CD4-positive, alpha-beta T cell treated with Interleukin-4 for 1 hour (primary cell): ENCODE measurements around the gene VSTM2B.

ENCODE experiments used
- DNase-seq, 2 donors: peaks; one replicate each; pipeline ENCODE4 v3.0.0-alpha.2; 2020 to 2022

The VSTM2B gene

DNA sequence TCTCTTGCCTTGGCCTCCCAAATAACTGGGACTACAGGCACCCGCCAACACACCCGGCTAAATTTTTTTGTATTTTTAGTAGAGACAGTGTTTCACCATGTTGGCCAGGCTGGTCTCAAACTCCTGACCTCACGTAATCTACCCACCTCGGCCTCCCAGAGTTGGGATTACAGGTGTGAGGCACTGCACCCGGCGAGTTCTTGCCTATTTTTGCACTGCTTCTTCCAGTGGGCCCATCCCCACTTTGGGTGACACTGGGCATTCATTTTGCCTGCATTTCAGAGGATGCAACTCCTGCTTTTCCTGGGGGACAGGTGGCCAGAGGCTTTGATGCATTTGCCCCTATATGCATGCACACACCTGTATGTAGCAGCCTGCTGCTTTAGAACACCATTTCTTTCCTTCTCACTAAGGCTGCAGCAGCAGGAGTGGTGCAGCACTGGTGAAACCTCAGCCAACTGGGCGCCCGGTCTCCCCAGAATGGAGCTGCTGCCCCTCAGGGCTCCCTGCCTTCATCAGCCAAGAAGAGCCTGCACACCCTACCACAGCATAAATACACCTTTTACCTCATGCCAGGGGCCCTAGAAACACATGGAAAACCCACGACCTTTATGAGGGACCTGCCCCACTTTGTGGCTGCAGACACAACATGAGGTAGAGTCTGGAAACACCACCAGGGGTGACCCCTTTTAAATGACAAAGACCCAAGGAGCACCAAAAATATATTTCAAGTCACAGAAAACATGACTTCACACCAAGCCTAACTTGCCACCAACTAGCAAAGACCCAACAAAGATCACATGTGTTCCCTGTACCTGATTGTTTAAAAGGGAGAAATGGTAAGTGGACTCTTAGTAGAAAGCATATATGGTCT, 43.5 kb downstream of the VSTM2B start:
- DNase-seq, result no peak

GRCh38 chr19:29571181-29571580, 45.4 kb downstream of the VSTM2B start:
- DNase-seq, result no peak

GRCh38 chr19:29573486-29573885, 47.7 kb downstream of the VSTM2B start:
- no peak for DNase-seq

GRCh38 chr19:29574510-29574909, 48.7 kb downstream of the VSTM2B start:
- no peak for DNase-seq

GRCh38 chr19:29576046-29576606, 50.3 kb downstream of the VSTM2B start:
- DNase-seq, result no peak

DNA sequence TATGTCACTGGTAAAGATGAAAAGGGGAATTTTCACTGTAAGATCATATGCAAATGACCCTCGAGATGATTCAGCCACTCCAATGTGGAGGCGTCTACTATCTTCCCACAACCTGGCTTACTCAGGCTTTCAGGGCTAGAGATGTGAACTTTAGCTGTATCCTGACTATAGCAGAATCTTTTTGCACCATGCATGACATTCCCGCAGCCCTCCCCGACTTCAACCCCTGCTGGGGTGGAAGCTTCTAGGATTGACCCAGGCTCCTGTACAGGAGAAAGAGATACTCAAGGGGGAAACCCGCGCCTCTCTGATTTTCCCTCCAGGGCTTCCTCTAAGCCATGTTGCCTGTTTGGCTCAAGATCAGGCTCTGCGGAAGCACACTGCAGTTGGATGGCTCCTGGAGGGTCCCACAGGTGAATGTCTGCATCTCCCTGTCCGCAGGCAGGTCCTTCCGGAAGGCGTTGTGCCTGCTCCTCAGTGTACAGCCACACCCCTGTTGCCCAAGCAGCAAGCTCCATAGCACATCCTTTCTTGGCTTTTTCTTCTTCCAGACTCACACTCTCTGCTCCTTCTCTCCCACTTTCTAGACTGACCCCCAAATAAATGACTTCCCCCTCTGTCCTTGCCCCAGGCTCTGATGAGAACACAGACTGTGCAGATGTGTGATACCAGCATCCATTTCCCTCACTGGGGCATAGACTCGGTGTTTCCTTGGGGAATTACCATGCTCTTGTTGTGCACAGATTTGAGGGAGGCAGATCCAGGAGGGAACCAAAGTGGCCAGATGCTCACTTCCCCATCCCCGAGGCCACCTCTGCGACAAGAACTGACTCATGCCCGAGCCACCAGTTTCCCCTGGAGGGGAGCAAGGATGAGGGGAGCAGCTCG, 51.2 kb downstream of the VSTM2B start:
- no peak for DNase-seq

DNA sequence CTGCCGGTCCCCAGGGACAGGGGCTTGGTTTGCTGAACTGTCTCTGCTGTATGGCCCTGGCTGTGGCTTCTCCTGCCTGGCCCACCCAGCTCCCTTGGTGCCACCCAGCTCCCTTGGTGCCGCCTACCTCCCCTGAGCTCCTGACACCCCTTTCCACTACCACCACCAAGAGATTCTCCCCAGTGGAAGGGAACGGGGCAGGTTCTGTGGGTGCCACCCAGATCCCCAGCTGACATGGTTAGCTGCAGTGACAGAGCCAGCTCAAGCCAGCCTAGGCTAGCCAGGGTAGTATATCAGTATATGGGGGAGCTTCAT, 51.8 kb downstream of the VSTM2B start:
- no peak for DNase-seq

GRCh38 chr19:29578349-29578748, 52.6 kb downstream of the VSTM2B start:
- DNase-seq, result no peak

- no peak for DNase-seq
These were observed 53.6 kb downstream of the VSTM2B start for GRCh38 chr19:29579308-29579910.

DNA sequence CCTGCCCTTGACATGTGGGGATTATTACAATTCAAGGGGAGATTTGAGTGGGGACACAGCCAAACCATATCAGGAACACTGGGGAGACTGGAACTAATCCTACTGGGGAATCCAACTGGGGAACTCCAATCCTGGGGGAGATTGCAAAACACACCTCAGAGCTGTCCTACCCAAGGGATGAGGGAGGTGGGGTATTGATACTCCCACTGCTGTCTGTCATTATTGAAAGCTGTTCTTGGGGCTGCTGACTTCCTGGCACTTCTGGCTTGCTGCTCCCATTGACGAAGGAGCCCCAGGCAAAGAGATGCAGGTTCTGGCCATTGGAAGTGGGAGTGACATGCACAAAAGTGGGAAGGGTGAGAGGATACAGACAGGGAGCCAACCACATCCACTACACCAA, 55.6 kb downstream of the VSTM2B start:
- no peak for DNase-seq

DNA sequence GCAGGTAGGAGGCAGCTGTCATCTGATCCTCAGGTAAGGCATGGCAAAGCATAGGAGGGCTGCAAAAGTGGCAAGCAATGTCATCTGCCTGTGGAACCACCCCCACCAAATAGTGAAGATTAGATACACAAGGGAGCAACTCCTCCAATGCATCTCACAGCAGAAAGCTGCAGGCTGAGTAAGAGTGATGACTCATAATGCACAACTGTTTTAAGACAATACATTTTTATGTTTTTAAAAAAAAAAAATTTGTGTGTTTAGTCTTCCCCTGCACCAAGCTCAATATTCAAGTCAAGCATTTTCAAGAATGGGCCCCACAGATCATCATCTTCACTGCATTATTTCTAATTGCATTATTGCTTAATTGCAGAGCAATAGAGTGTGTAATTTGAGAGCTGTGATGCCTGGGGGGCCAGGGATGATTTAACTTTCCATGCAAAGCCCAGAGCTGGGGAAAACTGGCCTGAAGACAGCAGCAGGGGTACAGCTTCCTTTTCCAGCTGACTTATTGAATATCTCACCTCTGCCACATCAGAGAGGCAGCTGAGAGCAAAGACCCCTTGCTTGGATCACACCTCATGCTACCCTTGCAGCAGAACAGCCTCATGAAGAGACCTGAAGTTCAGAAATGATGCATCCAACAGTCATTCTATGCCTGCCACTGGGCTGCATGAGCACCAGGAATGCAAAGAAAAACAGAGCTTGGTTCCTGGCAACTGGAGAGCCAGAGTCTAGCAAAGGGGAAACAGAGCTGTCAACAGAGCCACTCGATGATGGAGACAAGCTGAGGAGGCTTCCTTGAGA, 57.6 kb downstream of the VSTM2B start:
- DNase-seq, result no peak

DNA sequence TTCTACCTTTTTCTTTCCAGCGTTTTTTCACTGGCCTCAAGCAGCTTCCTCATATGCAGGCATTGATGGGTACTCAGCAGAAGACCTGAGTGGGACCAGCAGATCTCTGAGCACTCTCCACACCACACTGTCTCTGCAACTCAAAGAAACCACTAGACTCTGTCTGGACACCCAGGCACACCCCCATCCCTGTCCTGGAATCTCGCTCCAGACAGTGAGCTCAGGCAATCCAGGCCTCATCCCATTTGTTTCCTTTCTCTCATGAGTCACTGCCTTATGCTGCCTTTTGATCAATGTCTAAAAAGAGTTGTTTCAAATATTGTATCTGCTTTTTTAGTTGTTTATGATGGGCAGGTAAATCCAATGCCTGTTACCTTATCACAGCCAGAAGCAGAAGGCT, 60.6 kb downstream of the VSTM2B start:
- no peak for DNase-seq

DNA sequence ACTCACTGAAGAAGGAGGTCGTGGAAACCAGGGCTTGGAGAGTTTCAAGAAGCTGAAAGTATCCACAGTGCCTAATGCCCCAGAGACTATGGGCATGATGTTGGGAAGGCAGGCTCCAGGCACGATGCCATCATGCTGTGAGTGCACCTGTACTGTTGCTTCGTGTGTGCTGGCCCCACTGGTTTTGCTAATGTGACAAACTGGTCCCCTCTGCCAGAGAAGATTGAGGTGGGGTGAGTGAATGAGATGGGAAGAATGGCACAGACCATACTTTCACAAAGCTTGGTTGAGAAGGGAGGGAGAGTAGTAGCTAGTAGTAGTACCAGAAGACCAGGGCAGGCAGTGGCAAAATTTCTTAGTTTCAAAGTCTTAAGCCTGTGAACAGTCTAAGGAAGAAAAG, 61.3 kb downstream of the VSTM2B start:
- no peak for DNase-seq

GRCh38 chr19:29587518-29587986, 61.8 kb downstream of the VSTM2B start:
- peak; percentile 44 to 59 for DNase-seq

- no peak for DNase-seq
These were observed 62.3 kb downstream of the VSTM2B start for GRCh38 chr19:29588095-29588494.

- no peak for DNase-seq
These were observed 64.5 kb downstream of the VSTM2B start for GRCh38 chr19:29590278-29590677.

GRCh38 chr19:29591670-29592069, 65.9 kb downstream of the VSTM2B start:
- no peak for DNase-seq

DNA sequence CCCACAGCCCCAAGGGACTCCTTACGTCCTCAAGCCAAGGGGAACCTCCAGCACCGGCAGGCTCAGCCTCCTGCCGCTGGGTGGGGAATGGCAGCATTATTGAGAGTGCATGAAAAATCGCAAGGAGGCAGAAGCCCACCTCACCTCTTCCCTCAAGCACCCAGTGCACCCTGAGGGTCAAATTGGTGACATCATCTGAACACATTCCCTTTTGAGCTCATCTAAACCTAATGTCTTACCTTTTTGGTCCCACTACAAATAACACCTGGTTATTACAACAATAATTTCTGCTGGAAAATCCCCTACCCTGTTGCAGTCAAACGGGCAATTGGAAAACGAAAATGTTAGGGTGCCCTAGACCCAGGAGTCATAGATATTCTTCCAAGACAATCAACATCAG, 68.1 kb downstream of the VSTM2B start:
- no peak for DNase-seq

GRCh38 chr19:29596080-29596727, 70.4 kb downstream of the VSTM2B start:
- no peak for DNase-seq

DNA sequence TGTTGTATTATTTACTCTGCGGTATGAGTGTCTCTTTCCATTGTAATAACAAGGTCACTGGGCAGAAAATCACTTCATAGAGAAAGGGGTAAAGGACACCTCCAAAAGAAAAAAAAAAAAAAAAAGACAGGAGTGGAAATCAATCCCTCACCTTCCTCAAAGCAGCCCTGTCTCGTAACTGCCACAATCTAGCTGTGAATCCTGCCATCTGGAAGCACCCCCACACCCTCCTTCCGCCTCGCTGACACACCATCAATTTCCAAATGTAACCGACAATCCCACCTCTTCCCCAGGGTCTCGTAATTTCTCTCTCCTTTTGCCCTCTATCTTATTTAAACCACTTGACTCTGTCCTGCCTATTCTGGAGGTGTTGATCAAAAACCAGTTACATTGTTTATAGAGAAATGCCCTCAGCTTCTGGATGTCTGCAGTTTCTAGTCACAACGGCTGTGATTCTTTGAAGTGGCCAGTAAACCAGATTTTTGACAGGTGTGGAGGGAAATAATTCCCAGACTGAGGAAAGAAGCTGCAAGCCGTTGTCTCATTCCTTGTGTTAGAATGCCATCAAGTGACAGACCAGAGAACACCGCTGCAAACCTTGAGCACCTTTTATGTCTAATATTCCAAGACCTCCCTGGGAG, 71.2 kb downstream of the VSTM2B start:
- DNase-seq, result no peak

DNA sequence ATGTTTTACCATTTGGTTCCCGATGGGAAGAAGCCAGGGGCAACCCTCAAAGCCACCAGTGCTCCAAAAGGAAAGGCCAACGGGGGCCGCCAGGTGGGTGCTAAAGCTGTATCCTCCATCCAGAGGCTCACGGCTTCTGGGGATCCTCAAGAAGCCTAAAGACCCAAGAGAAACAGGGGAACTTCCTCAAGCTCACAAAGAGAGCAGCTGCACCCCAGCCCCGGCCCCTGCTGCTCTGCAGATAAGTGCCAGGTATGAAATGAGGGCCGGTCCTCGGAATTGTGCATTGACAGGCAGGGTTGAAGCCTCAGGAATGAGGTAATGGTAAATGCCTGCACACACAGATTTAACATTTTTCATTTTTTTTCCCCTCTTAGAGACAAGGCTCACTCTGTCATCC, 72.2 kb downstream of the VSTM2B start:
- no peak for DNase-seq
